Activated T-helper 17 cell treated with anti-CD3 and anti-CD28 coated beads, Interleukin-2, amount 50 U/mL, for 72 hours (primary cell): Measurements from ENCODE around the gene SLC2A14. TPM values are rescaled to one million over a fixed set of nuclear protein-coding genes. Genes with fewer than 3 reads are reported as not detected.
"Not testable (repeated sequence)": the region's sequence is repeated elsewhere in the genome, so short reads cannot be mapped to it uniquely, and the experiment has no call there.

Source experiments
- ATAC-seq: fragments of 150-1000 bp; cut with Tn5 transposase; replicated peaks from 2 replicates; pipeline ENCODE4 v1.10.0; 2021; ENCODE audit warnings: mild to moderate bottlenecking, moderate library complexity
- H3K27ac Mint-ChIP-seq: one replicate; pipeline ENCODE4 v1.8.0; 2022; ENCODE audit warnings: mixed read lengths
- H3K27me3 Mint-ChIP-seq: one replicate; pipeline ENCODE4 v1.8.0; 2022; ENCODE audit warnings: mixed read lengths
- H3K36me3 Mint-ChIP-seq: one replicate; pipeline ENCODE4 v1.8.0; 2022; ENCODE audit warnings: low read depth, mild to moderate bottlenecking, mixed read lengths
- H3K4me1 Mint-ChIP-seq: one replicate; pipeline ENCODE4 v1.8.0; 2022; ENCODE audit warnings: mixed read lengths
- H3K4me3 Mint-ChIP-seq: one replicate; pipeline ENCODE4 v1.8.0; 2022; ENCODE audit warnings: mild to moderate bottlenecking, mixed read lengths
- H3K9me3 Mint-ChIP-seq: one replicate; pipeline ENCODE4 v1.8.0; 2022; ENCODE audit warnings: mixed read lengths
- total RNA-seq, 2 donors: library from RNA; stranded (reverse); gene quantifications; one replicate each; pipeline ENCODE4 v1.2.3, GENCODE V29; 2022

The SLC2A14 gene
- 1 to 10 TPM in 1 of 2 donors, under 1 TPM in 1; 0.58 to 2.3 TPM for total RNA-seq

- Mint-ChIP-seq H3K9me3 (no peaks in the 10 kb centered on the region), H3K4me1 (no peaks in the 10 kb centered on the region), H3K27me3 (peaks cover 28% of the 10 kb centered on the region), H3K36me3 (no peaks in the 10 kb centered on the region), H3K4me3 (no peak within 1 kb of the TSS), H3K27ac (no peak within 1 kb of the TSS)
- no peak for ATAC-seq
Measured at GRCh38 chr12:7872566-7873319, at the start of gene SLC2A14. TSS of gene SLC2A14 (minus strand) at chr12:7872915. CDS start at chr12:7869880, 3,035 bp downstream.

- H3K4me3 Mint-ChIP-seq = peak overlapping the region; percentile 31
- H3K27ac Mint-ChIP-seq = peak overlapping the region; percentile 61
- peaks cover 76% of the 10 kb centered on the region for H3K36me3 Mint-ChIP-seq
- H3K27me3 Mint-ChIP-seq, H3K9me3 Mint-ChIP-seq, ATAC-seq: not testable (repeated sequence)
- H3K4me1 Mint-ChIP-seq = peaks cover 13% of the 10 kb centered on the region
Measured at GRCh38 chr12:7921181-7921580, 48.5 kb upstream of the SLC2A14 start.

- peak; percentile 14 for ATAC-seq
- Mint-ChIP-seq H3K27ac (peak overlapping the region; percentile 20), H3K4me3 (peak overlapping the region; percentile 11), H3K36me3 (peaks cover 64% of the 10 kb centered on the region)
- H3K9me3 Mint-ChIP-seq, H3K4me1 Mint-ChIP-seq, H3K27me3 Mint-ChIP-seq: not testable (repeated sequence)
Measured at GRCh38 chr12:7918268-7918590, 45.5 kb upstream of the SLC2A14 start.

GRCh38 chr12:7917392-7918267, 44.9 kb upstream of the SLC2A14 start:
- Mint-ChIP-seq H3K4me1 (peaks cover 5% of the 10 kb centered on the region), H3K27ac (peak overlapping the region; percentile 20), H3K4me3 (peak overlapping the region; percentile 11), H3K36me3 (peaks cover 58% of the 10 kb centered on the region), H3K27me3 (no peaks in the 10 kb centered on the region), H3K9me3 (no peaks in the 10 kb centered on the region)
- ATAC-seq = peak; percentile 31

- H3K36me3 Mint-ChIP-seq = peaks cover 51% of the 10 kb centered on the region
- H3K9me3 Mint-ChIP-seq = no peaks in the 10 kb centered on the region
- no peak overlapping the region for H3K4me3 Mint-ChIP-seq
- peak overlapping the region; percentile 20 for H3K27ac Mint-ChIP-seq
- H3K4me1 Mint-ChIP-seq = peaks cover 5% of the 10 kb centered on the region
- ATAC-seq = peak; percentile 5
- H3K27me3 Mint-ChIP-seq = no peaks in the 10 kb centered on the region
Measured at GRCh38 chr12:7916936-7917335, 44.2 kb upstream of the SLC2A14 start.

GRCh38 chr12:7915661-7916403, 43.1 kb upstream of the SLC2A14 start:
- Mint-ChIP-seq H3K27ac (peak overlapping the region; percentile 20), H3K9me3 (no peaks in the 10 kb centered on the region), H3K4me3 (peak overlapping the region; percentile 15), H3K36me3 (peaks cover 40% of the 10 kb centered on the region), H3K27me3 (no peaks in the 10 kb centered on the region), H3K4me1 (peaks cover 5% of the 10 kb centered on the region)
- ATAC-seq = peak; percentile 50

- not testable (repeated sequence) for H3K27ac Mint-ChIP-seq, H3K4me3 Mint-ChIP-seq, ATAC-seq, H3K27me3 Mint-ChIP-seq, H3K9me3 Mint-ChIP-seq, H3K4me1 Mint-ChIP-seq, H3K36me3 Mint-ChIP-seq
Measured at GRCh38 chr12:7910106-7910505, 37.4 kb upstream of the SLC2A14 start.

- Mint-ChIP-seq H3K27me3 (no peaks in the 10 kb centered on the region), H3K9me3 (no peaks in the 10 kb centered on the region), H3K4me3 (no peak overlapping the region), H3K36me3 (no peaks in the 10 kb centered on the region), H3K4me1 (no peaks in the 10 kb centered on the region), H3K27ac (no peak overlapping the region)
- peak; percentile 2 for ATAC-seq
Measured at GRCh38 chr12:7907009-7907408, 34.3 kb upstream of the SLC2A14 start.

GRCh38 chr12:7906303-7906702, 33.6 kb upstream of the SLC2A14 start:
- not testable (repeated sequence) for H3K36me3 Mint-ChIP-seq

GRCh38 chr12:7905600-7906125, 32.9 kb upstream of the SLC2A14 start:
- ATAC-seq, H3K9me3 Mint-ChIP-seq, H3K36me3 Mint-ChIP-seq, H3K27me3 Mint-ChIP-seq, H3K4me1 Mint-ChIP-seq, H3K4me3 Mint-ChIP-seq: not testable (repeated sequence)
- H3K27ac Mint-ChIP-seq = peak overlapping the region; percentile 7

More at GRCh38 chr12:7906303-7906702, 33.6 kb upstream of the SLC2A14 start:
- not testable (repeated sequence) for H3K4me3 Mint-ChIP-seq, H3K27ac Mint-ChIP-seq, H3K27me3 Mint-ChIP-seq, ATAC-seq, H3K4me1 Mint-ChIP-seq, H3K9me3 Mint-ChIP-seq

GRCh38 chr12:7905071-7905470, 32.4 kb upstream of the SLC2A14 start:
- H3K4me3 Mint-ChIP-seq = no peak overlapping the region
- ATAC-seq = no peak
- peak overlapping the region; percentile 7 for H3K27ac Mint-ChIP-seq
- no peaks in the 10 kb centered on the region for H3K27me3 Mint-ChIP-seq
- H3K9me3 Mint-ChIP-seq = no peaks in the 10 kb centered on the region
- no peaks in the 10 kb centered on the region for H3K36me3 Mint-ChIP-seq
- no peaks in the 10 kb centered on the region for H3K4me1 Mint-ChIP-seq

GRCh38 chr12:7902416-7902815, 29.7 kb upstream of the SLC2A14 start:
- H3K27ac Mint-ChIP-seq, H3K27me3 Mint-ChIP-seq: not testable (repeated sequence)

GRCh38 chr12:7899755-7900154, 27.0 kb upstream of the SLC2A14 start:
- H3K9me3 Mint-ChIP-seq = no peaks in the 10 kb centered on the region
- H3K27ac Mint-ChIP-seq = no peak overlapping the region
- no peak for ATAC-seq
- no peaks in the 10 kb centered on the region for H3K36me3 Mint-ChIP-seq
- H3K27me3 Mint-ChIP-seq = no peaks in the 10 kb centered on the region
- H3K4me1 Mint-ChIP-seq = no peaks in the 10 kb centered on the region
- no peak overlapping the region for H3K4me3 Mint-ChIP-seq

More at GRCh38 chr12:7902416-7902815, 29.7 kb upstream of the SLC2A14 start:
- not testable (repeated sequence) for H3K36me3 Mint-ChIP-seq, ATAC-seq, H3K9me3 Mint-ChIP-seq, H3K4me1 Mint-ChIP-seq, H3K4me3 Mint-ChIP-seq

- H3K9me3 Mint-ChIP-seq, ATAC-seq, H3K4me1 Mint-ChIP-seq, H3K27me3 Mint-ChIP-seq, H3K27ac Mint-ChIP-seq, H3K4me3 Mint-ChIP-seq, H3K36me3 Mint-ChIP-seq: not testable (repeated sequence)
Measured at GRCh38 chr12:7896726-7897125, 24.0 kb upstream of the SLC2A14 start.
